ENCODE data around the gene PGLYRP1.

GRCh38 chr19:45973553-45974338, 49.1 kb downstream of the PGLYRP1 start, which contains the start of gene NOVA2:
- TF ChIP-seq CTCF (IDR thresholded peaks at IDR 0.05) (no peak), POLR2A (IDR thresholded peaks at IDR 0.05) (no peak), POLR2AphosphoS5 (IDR thresholded peaks at IDR 0.05) (no peak)
